ENCODE data around the gene FRMPD4.

- TF ChIP-seq, protein P1, sequence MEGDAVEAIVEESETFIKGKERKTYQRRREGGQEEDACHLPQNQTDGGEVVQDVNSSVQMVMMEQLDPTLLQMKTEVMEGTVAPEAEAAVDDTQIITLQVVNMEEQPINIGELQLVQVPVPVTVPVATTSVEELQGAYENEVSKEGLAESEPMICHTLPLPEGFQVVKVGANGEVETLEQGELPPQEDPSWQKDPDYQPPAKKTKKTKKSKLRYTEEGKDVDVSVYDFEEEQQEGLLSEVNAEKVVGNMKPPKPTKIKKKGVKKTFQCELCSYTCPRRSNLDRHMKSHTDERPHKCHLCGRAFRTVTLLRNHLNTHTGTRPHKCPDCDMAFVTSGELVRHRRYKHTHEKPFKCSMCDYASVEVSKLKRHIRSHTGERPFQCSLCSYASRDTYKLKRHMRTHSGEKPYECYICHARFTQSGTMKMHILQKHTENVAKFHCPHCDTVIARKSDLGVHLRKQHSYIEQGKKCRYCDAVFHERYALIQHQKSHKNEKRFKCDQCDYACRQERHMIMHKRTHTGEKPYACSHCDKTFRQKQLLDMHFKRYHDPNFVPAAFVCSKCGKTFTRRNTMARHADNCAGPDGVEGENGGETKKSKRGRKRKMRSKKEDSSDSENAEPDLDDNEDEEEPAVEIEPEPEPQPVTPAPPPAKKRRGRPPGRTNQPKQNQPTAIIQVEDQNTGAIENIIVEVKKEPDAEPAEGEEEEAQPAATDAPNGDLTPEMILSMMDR (conservative IDR thresholded peaks at IDR 0.05; ENCODE audit: low read depth in 2 of 2), result no peak
- TF ChIP-seq POLR2AphosphoS5 (IDR thresholded peaks at IDR 0.05; ENCODE audit: low read depth) (no peak), EZH2 (IDR thresholded peaks at IDR 0.05; ENCODE audit: low read depth, unreplicated experiment) (no peak), CREB1 (CRISPR knock-in tag; IDR thresholded peaks at IDR 0.05; ENCODE audit: low read depth) (no peak), EZH2phosphoT487 (IDR thresholded peaks at IDR 0.05; ENCODE audit: unreplicated experiment) (no peak), JUNB (IDR thresholded peaks at IDR 0.05; ENCODE audit: unreplicated experiment) (no peak), REST (IDR thresholded peaks at IDR 0.05; ENCODE audit: unreplicated experiment) (no peak), ZNF331 (CRISPR knock-in tag; IDR thresholded peaks at IDR 0.05; ENCODE audit: low read depth) (no peak), STAT1 (IDR thresholded peaks at IDR 0.05; ENCODE audit: unreplicated experiment) (no peak), ETS1 (IDR thresholded peaks at IDR 0.05) (no peak), ZNF114 (CRISPR knock-in tag; IDR thresholded peaks at IDR 0.05) (no peak)
- TF ChIP-seq, protein P2, sequence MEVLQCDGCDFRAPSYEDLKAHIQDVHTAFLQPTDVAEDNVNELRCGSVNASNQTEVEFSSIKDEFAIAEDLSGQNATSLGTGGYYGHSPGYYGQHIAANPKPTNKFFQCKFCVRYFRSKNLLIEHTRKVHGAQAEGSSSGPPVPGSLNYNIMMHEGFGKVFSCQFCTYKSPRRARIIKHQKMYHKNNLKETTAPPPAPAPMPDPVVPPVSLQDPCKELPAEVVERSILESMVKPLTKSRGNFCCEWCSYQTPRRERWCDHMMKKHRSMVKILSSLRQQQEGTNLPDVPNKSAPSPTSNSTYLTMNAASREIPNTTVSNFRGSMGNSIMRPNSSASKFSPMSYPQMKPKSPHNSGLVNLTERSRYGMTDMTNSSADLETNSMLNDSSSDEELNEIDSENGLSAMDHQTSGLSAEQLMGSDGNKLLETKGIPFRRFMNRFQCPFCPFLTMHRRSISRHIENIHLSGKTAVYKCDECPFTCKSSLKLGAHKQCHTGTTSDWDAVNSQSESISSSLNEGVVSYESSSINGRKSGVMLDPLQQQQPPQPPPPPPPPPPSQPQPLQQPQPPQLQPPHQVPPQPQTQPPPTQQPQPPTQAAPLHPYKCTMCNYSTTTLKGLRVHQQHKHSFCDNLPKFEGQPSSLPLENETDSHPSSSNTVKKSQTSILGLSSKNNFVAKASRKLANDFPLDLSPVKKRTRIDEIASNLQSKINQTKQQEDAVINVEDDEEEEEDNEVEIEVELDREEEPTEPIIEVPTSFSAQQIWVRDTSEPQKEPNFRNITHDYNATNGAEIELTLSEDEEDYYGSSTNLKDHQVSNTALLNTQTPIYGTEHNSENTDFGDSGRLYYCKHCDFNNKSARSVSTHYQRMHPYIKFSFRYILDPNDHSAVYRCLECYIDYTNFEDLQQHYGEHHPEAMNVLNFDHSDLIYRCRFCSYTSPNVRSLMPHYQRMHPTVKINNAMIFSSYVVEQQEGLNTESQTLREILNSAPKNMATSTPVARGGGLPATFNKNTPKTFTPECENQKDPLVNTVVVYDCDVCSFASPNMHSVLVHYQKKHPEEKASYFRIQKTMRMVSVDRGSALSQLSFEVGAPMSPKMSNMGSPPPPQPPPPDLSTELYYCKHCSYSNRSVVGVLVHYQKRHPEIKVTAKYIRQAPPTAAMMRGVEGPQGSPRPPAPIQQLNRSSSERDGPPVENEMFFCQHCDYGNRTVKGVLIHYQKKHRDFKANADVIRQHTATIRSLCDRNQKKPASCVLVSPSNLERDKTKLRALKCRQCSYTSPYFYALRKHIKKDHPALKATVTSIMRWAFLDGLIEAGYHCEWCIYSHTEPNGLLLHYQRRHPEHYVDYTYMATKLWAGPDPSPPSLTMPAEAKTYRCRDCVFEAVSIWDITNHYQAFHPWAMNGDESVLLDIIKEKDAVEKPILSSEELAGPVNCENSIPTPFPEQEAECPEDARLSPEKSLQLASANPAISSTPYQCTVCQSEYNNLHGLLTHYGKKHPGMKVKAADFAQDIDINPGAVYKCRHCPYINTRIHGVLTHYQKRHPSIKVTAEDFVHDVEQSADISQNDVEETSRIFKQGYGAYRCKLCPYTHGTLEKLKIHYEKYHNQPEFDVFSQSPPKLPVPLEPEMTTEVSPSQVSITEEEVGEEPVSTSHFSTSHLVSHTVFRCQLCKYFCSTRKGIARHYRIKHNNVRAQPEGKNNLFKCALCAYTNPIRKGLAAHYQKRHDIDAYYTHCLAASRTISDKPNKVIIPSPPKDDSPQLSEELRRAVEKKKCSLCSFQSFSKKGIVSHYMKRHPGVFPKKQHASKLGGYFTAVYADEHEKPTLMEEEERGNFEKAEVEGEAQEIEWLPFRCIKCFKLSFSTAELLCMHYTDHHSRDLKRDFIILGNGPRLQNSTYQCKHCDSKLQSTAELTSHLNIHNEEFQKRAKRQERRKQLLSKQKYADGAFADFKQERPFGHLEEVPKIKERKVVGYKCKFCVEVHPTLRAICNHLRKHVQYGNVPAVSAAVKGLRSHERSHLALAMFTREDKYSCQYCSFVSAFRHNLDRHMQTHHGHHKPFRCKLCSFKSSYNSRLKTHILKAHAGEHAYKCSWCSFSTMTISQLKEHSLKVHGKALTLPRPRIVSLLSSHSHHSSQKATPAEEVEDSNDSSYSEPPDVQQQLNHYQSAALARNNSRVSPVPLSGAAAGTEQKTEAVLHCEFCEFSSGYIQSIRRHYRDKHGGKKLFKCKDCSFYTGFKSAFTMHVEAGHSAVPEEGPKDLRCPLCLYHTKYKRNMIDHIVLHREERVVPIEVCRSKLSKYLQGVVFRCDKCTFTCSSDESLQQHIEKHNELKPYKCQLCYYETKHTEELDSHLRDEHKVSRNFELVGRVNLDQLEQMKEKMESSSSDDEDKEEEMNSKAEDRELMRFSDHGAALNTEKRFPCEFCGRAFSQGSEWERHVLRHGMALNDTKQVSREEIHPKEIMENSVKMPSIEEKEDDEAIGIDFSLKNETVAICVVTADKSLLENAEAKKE (CRISPR knock-in tag; IDR thresholded peaks at IDR 0.05), result no peak
These were observed 630.2 kb downstream of the FRMPD4 start for GRCh38 chrX:12768491-12768890.

All from GM23338 (cell line).